ENCODE data around the gene RAB3C.

DNA sequence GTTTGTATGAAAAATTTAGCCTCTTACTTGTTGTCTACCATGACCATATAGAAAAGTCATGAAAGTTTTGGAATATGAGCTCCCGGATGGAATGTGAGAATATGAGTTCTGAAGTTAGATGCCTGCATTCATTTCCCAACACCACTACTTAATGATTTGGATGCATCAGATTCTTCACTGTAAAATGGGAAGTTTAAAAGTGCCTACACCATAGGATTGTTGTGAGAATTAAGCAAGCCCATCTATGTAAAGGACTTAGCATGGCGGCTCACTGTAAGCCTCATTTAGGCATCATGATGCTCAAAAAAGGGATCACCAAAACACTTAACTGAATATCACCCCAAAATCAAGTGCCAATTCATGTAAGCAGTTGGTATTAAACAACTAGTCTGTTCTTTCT lies 177.3 kb downstream of the RAB3C start:
- TF ChIP-seq ATF1 (CRISPR knock-in tag; IDR thresholded peaks at IDR 0.05), result no peak
- TF ChIP-seq, protein P1, sequence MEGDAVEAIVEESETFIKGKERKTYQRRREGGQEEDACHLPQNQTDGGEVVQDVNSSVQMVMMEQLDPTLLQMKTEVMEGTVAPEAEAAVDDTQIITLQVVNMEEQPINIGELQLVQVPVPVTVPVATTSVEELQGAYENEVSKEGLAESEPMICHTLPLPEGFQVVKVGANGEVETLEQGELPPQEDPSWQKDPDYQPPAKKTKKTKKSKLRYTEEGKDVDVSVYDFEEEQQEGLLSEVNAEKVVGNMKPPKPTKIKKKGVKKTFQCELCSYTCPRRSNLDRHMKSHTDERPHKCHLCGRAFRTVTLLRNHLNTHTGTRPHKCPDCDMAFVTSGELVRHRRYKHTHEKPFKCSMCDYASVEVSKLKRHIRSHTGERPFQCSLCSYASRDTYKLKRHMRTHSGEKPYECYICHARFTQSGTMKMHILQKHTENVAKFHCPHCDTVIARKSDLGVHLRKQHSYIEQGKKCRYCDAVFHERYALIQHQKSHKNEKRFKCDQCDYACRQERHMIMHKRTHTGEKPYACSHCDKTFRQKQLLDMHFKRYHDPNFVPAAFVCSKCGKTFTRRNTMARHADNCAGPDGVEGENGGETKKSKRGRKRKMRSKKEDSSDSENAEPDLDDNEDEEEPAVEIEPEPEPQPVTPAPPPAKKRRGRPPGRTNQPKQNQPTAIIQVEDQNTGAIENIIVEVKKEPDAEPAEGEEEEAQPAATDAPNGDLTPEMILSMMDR (IDR thresholded peaks at IDR 0.05), result no peak
- TF ChIP-seq, protein P2, sequence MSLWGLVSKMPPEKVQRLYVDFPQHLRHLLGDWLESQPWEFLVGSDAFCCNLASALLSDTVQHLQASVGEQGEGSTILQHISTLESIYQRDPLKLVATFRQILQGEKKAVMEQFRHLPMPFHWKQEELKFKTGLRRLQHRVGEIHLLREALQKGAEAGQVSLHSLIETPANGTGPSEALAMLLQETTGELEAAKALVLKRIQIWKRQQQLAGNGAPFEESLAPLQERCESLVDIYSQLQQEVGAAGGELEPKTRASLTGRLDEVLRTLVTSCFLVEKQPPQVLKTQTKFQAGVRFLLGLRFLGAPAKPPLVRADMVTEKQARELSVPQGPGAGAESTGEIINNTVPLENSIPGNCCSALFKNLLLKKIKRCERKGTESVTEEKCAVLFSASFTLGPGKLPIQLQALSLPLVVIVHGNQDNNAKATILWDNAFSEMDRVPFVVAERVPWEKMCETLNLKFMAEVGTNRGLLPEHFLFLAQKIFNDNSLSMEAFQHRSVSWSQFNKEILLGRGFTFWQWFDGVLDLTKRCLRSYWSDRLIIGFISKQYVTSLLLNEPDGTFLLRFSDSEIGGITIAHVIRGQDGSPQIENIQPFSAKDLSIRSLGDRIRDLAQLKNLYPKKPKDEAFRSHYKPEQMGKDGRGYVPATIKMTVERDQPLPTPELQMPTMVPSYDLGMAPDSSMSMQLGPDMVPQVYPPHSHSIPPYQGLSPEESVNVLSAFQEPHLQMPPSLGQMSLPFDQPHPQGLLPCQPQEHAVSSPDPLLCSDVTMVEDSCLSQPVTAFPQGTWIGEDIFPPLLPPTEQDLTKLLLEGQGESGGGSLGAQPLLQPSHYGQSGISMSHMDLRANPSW (CRISPR knock-in tag; conservative IDR thresholded peaks at IDR 0.05; ENCODE audit: low read depth), result no peak
- TF ChIP-seq JUN (CRISPR knock-in tag; IDR thresholded peaks at IDR 0.05), result no peak
- TF ChIP-seq, protein P3, sequence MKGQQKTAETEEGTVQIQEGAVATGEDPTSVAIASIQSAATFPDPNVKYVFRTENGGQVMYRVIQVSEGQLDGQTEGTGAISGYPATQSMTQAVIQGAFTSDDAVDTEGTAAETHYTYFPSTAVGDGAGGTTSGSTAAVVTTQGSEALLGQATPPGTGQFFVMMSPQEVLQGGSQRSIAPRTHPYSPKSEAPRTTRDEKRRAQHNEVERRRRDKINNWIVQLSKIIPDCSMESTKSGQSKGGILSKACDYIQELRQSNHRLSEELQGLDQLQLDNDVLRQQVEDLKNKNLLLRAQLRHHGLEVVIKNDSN (CRISPR knock-in tag; IDR thresholded peaks at IDR 0.05), result no peak
- no peak for TF ChIP-seq ZNF219 (CRISPR knock-in tag; IDR thresholded peaks at IDR 0.05; ENCODE audit: borderline replicate concordance)
- TF ChIP-seq, protein P4, sequence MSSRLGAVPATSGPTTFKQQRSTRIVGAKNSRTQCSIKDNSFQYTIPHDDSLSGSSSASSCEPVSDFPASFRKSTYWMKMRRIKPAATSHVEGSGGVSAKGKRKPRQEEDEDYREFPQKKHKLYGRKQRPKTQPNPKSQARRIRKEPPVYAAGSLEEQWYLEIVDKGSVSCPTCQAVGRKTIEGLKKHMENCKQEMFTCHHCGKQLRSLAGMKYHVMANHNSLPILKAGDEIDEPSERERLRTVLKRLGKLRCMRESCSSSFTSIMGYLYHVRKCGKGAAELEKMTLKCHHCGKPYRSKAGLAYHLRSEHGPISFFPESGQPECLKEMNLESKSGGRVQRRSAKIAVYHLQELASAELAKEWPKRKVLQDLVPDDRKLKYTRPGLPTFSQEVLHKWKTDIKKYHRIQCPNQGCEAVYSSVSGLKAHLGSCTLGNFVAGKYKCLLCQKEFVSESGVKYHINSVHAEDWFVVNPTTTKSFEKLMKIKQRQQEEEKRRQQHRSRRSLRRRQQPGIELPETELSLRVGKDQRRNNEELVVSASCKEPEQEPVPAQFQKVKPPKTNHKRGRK (CRISPR knock-in tag; IDR thresholded peaks at IDR 0.05; ENCODE audit: borderline replicate concordance), result no peak
- TF ChIP-seq ZNF423 (CRISPR knock-in tag; IDR thresholded peaks at IDR 0.05), result no peak
- TF ChIP-seq, protein P5, sequence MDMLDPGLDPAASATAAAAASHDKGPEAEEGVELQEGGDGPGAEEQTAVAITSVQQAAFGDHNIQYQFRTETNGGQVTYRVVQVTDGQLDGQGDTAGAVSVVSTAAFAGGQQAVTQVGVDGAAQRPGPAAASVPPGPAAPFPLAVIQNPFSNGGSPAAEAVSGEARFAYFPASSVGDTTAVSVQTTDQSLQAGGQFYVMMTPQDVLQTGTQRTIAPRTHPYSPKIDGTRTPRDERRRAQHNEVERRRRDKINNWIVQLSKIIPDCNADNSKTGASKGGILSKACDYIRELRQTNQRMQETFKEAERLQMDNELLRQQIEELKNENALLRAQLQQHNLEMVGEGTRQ (CRISPR knock-in tag; IDR thresholded peaks at IDR 0.05), result no peak
- TF ChIP-seq, protein P6, sequence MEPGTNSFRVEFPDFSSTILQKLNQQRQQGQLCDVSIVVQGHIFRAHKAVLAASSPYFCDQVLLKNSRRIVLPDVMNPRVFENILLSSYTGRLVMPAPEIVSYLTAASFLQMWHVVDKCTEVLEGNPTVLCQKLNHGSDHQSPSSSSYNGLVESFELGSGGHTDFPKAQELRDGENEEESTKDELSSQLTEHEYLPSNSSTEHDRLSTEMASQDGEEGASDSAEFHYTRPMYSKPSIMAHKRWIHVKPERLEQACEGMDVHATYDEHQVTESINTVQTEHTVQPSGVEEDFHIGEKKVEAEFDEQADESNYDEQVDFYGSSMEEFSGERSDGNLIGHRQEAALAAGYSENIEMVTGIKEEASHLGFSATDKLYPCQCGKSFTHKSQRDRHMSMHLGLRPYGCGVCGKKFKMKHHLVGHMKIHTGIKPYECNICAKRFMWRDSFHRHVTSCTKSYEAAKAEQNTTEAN (CRISPR knock-in tag; IDR thresholded peaks at IDR 0.05), result no peak
- TF ChIP-seq TCF7 (CRISPR knock-in tag; IDR thresholded peaks at IDR 0.05; ENCODE audit: low read depth), result no peak
- no peak for TF ChIP-seq TEAD4 (CRISPR knock-in tag; IDR thresholded peaks at IDR 0.05)
- TF ChIP-seq, protein P7, sequence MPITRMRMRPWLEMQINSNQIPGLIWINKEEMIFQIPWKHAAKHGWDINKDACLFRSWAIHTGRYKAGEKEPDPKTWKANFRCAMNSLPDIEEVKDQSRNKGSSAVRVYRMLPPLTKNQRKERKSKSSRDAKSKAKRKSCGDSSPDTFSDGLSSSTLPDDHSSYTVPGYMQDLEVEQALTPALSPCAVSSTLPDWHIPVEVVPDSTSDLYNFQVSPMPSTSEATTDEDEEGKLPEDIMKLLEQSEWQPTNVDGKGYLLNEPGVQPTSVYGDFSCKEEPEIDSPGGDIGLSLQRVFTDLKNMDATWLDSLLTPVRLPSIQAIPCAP (CRISPR knock-in tag; IDR thresholded peaks at IDR 0.05), result no peak
